Measurements from ENCODE around the gene MARVELD1. TPM values are rescaled to one million over a fixed set of nuclear protein-coding genes. Genes with fewer than 3 reads are reported as not detected.

MARVELD1 gene
- total RNA-seq, 1 experiment from 2014 or later, result 17.6 TPM

- H3K9me2 ChIP-seq (replicated peaks; ENCODE audit: low read length), result no peaks in the 10 kb centered on the region
- H3K36me3 ChIP-seq (ENCODE audit: low read depth, low read length), result no peaks in the 10 kb centered on the region
- intact Hi-C loops (cut with micrococcal nuclease), result loop anchor here (1.0 kb wide), 1 partner anchor 22 kb away; no protein-coding TSS in a partner anchor
- H3K27me3 ChIP-seq (ENCODE audit: low read length), result no peaks in the 10 kb centered on the region
- no TSS peak for BruUV-seq (replicated peaks)
- H3F3A ChIP-seq (ENCODE audit: low read length, unreplicated experiment), result no peaks in the 10 kb centered on the region
- H3K4me2 ChIP-seq (ENCODE audit: low read length), result peak overlapping the region; percentile 31; the same call in 1 of the 2 replicates
- H3K4me3 ChIP-seq (ENCODE audit: low read length), result no peak overlapping the region
- ATAC-seq (peak; percentile 7; the same call in 1 of the 2 replicates), DNase-seq (peak; percentile 69)
- no peaks in the 10 kb centered on the region for H4K20me1 ChIP-seq (ENCODE audit: low read length)
- no peak overlapping the region for H3K9ac ChIP-seq (ENCODE audit: low read length)
- 0 out of 2 replicates have a peak overlapping the region, but pooled peaks have one; percentile 45 for H2AFZ ChIP-seq (ENCODE audit: low read length)
- H3K79me2 ChIP-seq (ENCODE audit: low read length), result peaks cover 5% of the 10 kb centered on the region; the same call in 1 of the 2 replicates
- ChIA-PET CTCF (interaction anchor here (0.7 to 1.1 kb wide), 2 partner anchors 8 to 18 kb away, joined by 5 to 7 read pairs; no protein-coding TSS in a partner anchor), POLR2A (ENCODE audit: unreplicated experiment) (no interaction called here)
- TF ChIP-seq EZH2 (IDR thresholded peaks at IDR 0.05; ENCODE audit: low read length, unreplicated experiment) (no peak), CTCF (conservative IDR thresholded peaks at IDR 0.05; ENCODE audit: low read depth, low read length) (peak; percentile 82)
- H3K4me1 ChIP-seq (ENCODE audit: insufficient read depth, low read length), result peaks cover 5% of the 10 kb centered on the region; the same call in 1 of the 2 replicates
- H3K27ac ChIP-seq (ENCODE audit: low read length), result no peak overlapping the region
- no peaks in the 10 kb centered on the region for H3K9me3 ChIP-seq (ENCODE audit: low read length)
Measured at GRCh38 chr10:97708976-97709946, 4.3 kb upstream of the MARVELD1 start.

- no peaks in the 10 kb centered on the region for H3K36me3 ChIP-seq (ENCODE audit: low read depth, low read length)
- TF ChIP-seq EZH2 (IDR thresholded peaks at IDR 0.05; ENCODE audit: low read length, unreplicated experiment) (no peak), EZH2phosphoT487 (IDR thresholded peaks at IDR 0.05; ENCODE audit: borderline replicate concordance, low read length) (no peak), CTCF (conservative IDR thresholded peaks at IDR 0.05; ENCODE audit: low read depth, low read length) (no peak)
- no TSS peak for BruUV-seq (replicated peaks)
Measured at GRCh38 chr10:97711640-97712572, 1.6 kb upstream of the MARVELD1 start.

More at GRCh38 chr10:97711640-97712572, 1.6 kb upstream of the MARVELD1 start:
- Histone ChIP-seq H3K9me3 (ENCODE audit: low read length) (no peaks in the 10 kb centered on the region), H3F3A (ENCODE audit: low read length, unreplicated experiment) (no peaks in the 10 kb centered on the region), H3K4me1 (ENCODE audit: insufficient read depth, low read length) (peaks cover 27% of the 10 kb centered on the region), H3K79me2 (ENCODE audit: low read length) (peaks cover 31% of the 10 kb centered on the region), H3K9ac (ENCODE audit: low read length) (no peak overlapping the region), H2AFZ (ENCODE audit: low read length) (no peak overlapping the region), H3K27ac (ENCODE audit: low read length) (no peak overlapping the region), H3K4me2 (ENCODE audit: low read length) (no peak overlapping the region), H4K20me1 (ENCODE audit: low read length) (no peaks in the 10 kb centered on the region), H3K4me3 (ENCODE audit: low read length) (no peak overlapping the region), H3K27me3 (ENCODE audit: low read length) (no peaks in the 10 kb centered on the region), H3K9me2 (replicated peaks; ENCODE audit: low read length) (no peaks in the 10 kb centered on the region)
- ChIA-PET CTCF (no interaction called here), POLR2A (ENCODE audit: unreplicated experiment) (no interaction called here)
- intact Hi-C loops (cut with micrococcal nuclease), result no loop called here
- DNase-seq (no peak), ATAC-seq (no peak)

All from PC-3 (cell line).